SK-N-SH (cell line): ENCODE data around the gene GALK2. TPM values are rescaled to one million over a fixed set of nuclear protein-coding genes. Genes with fewer than 3 reads are reported as not detected.
"Not testable (repeated sequence)": the region's sequence is repeated elsewhere in the genome, so short reads cannot be mapped to it uniquely, and the experiment has no call there.

Experiments
- CTCF ChIA-PET: fragments of 300-600, 350-600 bp; formaldehyde crosslinking; extraction: SDS; loops from one replicate; lab custom pipeline; 2021; lab: Yijun Ruan, JAX
- POLR2A ChIA-PET: fragments of 350-600 bp; sonication (Branson Sonifier 250); formaldehyde crosslinking; extraction: SDS; loops from one replicate; lab custom pipeline; 2020; ENCODE audit warnings: antibody characterized with exemption, inconsistent platforms; lab: Yijun Ruan, JAX
- DNase-seq: peaks from one replicate; pipeline ENCODE4 v3.0.0; 2012
- H2AFZ ChIP-seq: fragments of 200-600 bp; sonication (generic); 2 replicates; pipeline ENCODE4 v1.8.1; 2016; ENCODE audit warnings: antibody characterized with exemption, mild to moderate bottlenecking, low read depth
- H3F3A ChIP-seq: fragments of 200-600 bp; sonication (generic); replicated peaks from 2 replicates; pipeline ENCODE3; 2016; ENCODE audit warnings: antibody characterized with exemption, mild to moderate bottlenecking; ENCODE audit not compliant: insufficient read depth
- H3K27ac ChIP-seq, 2 experiments: fragments of 200-500 bp in 1 of 2; fragments of 200-600 bp in 1 of 2; sonication (Bioruptor generic) in 1 of 2; sonication (generic), shearing (Covaris generic) in 1 of 2; 2 replicates each; pipeline versions ENCODE4 v1.5.1 to v1.6.1; 2014 to 2016; ENCODE audit warnings: low read depth in 2 of 2, inconsistent platforms in 1 of 2, low read length in 1 of 2, mild to moderate bottlenecking in 1 of 2, mixed read lengths in 1 of 2
- H3K27me3 ChIP-seq: fragments of 200-600 bp; sonication (generic), shearing (Covaris generic); 2 replicates; pipeline ENCODE4 v1.6.1; 2016; ENCODE audit warnings: mixed run types; ENCODE audit not compliant: insufficient read depth
- H3K36me3 ChIP-seq, 2 experiments: fragments of 200-500 bp in 1 of 2; fragments of 200-600 bp in 1 of 2; sonication (Bioruptor generic) in 1 of 2; sonication (generic) in 1 of 2; replicated peaks in 1 of 2; 2 replicates each; pipeline versions ENCODE3 to v1.5.1; 2014 to 2016; ENCODE audit warnings: low read length in 1 of 2, mild to moderate bottlenecking in 1 of 2; ENCODE audit not compliant: insufficient read depth in 2 of 2, control insufficient read depth in 1 of 2
- H3K4me1 ChIP-seq, 2 experiments: fragments of 200-500 bp in 1 of 2; fragments of 200-600 bp in 1 of 2; sonication (Bioruptor generic) in 1 of 2; sonication (generic), shearing (Covaris generic) in 1 of 2; 2 replicates each; pipeline versions ENCODE4 v1.5.1 to v1.6.1; 2014 to 2016; ENCODE audit warnings: low read depth in 1 of 2, low read length in 1 of 2, mixed run types in 1 of 2; ENCODE audit not compliant: insufficient read depth in 2 of 2, control insufficient read depth in 1 of 2
- H3K4me2 ChIP-seq: fragments of 200-600 bp; sonication (generic), shearing (Covaris generic); 2 replicates; pipeline ENCODE4 v1.6.1; 2017; ENCODE audit warnings: mixed run types
- H3K4me3 ChIP-seq, 2 experiments: fragments of 200-500 bp in 1 of 2; fragments of 200-600 bp in 1 of 2; sonication (Bioruptor generic) in 1 of 2; sonication (generic), shearing (Covaris generic) in 1 of 2; 2 replicates each; pipeline versions ENCODE4 v1.5.1 to v1.8.1; 2014 to 2016; ENCODE audit warnings: low read depth in 2 of 2, inconsistent platforms in 1 of 2, low read length in 1 of 2, mild to moderate bottlenecking in 1 of 2, mixed read lengths in 1 of 2, moderate library complexity in 1 of 2
- H3K79me2 ChIP-seq: fragments of 200-600 bp; sonication (generic); 2 replicates; pipeline ENCODE4 v1.8.1; 2017; ENCODE audit warnings: mild to moderate bottlenecking; ENCODE audit not compliant: insufficient read depth
- H3K9ac ChIP-seq: fragments of 200-600 bp; sonication (generic); 2 replicates; pipeline ENCODE4 v1.6.1; 2017; ENCODE audit warnings: mixed run types
- H3K9me2 ChIP-seq: fragments of 200-600 bp; sonication (generic); 2 replicates; pipeline ENCODE4 v1.6.1; 2017; ENCODE audit warnings: mixed run types
- H3K9me3 ChIP-seq: fragments of 200-600 bp; sonication (generic); 2 replicates; pipeline ENCODE4 v1.6.1; 2017; ENCODE audit warnings: mixed run types, mild to moderate bottlenecking, moderate library complexity
- H4K20me1 ChIP-seq: fragments of 200-600 bp; sonication (generic); 2 replicates; pipeline ENCODE4 v1.6.1; 2017; ENCODE audit warnings: mild to moderate bottlenecking, mixed run types; ENCODE audit not compliant: insufficient read depth
- CTCF ChIP-seq: fragments of 200-600 bp; sonication (generic); IDR thresholded peaks from 2 replicates; pipeline ENCODE4 v1.6.1; 2017; ENCODE audit warnings: antibody characterized with exemption, mild to moderate bottlenecking, moderate library complexity
- EP300 ChIP-seq, 2 experiments: IDR thresholded peaks; 2 replicates each; pipeline versions ENCODE4 v1.4.0 to v1.6.1; 2012; ENCODE audit warnings: borderline replicate concordance in 1 of 2, low read depth in 1 of 2, low read length in 1 of 2
- EZH2phosphoT487 ChIP-seq: fragments of 200-600 bp; sonication (generic); IDR thresholded peaks from 2 replicates; pipeline ENCODE4 v1.6.1; 2017; ENCODE audit warnings: low read depth, mixed run types, mild to moderate bottlenecking, antibody characterized with exemption, moderate library complexity, borderline replicate concordance
- FOXM1 ChIP-seq: IDR thresholded peaks from 2 replicates; pipeline ENCODE4 v1.4.0; 2012; ENCODE audit warnings: low read depth, mild to moderate bottlenecking
- GATA2 ChIP-seq: sonication (generic); formaldehyde crosslinking; IDR thresholded peaks from 2 replicates; pipeline ENCODE4 v1.5.0; 2020; ENCODE audit warnings: mild to moderate bottlenecking, missing genetic modification reagents
- IRF3 ChIP-seq: fragments of 150-350 bp; IDR thresholded peaks from 2 replicates; pipeline ENCODE4 v1.6.1; 2016; ENCODE audit warnings: mild to moderate bottlenecking, low read depth, low read length
- MEF2A ChIP-seq: IDR thresholded peaks from 2 replicates; pipeline ENCODE4 v1.4.0; 2012; ENCODE audit warnings: low read depth, borderline replicate concordance
- MXI1 ChIP-seq: IDR thresholded peaks from 2 replicates; pipeline ENCODE4 v1.6.1; 2012; ENCODE audit warnings: mild to moderate bottlenecking, low read depth, low read length, improper control_type of control experiment
- NRF1 ChIP-seq: IDR thresholded peaks from 2 replicates; pipeline ENCODE4 v1.6.1; 2012; ENCODE audit warnings: low read depth, mild to moderate bottlenecking, low read length
- POLR2AphosphoS5 ChIP-seq: IDR thresholded peaks from 2 replicates; pipeline ENCODE4 v1.6.1; 2012; ENCODE audit warnings: low read depth, low read length
- RCOR1 ChIP-seq: fragments of 150-350 bp; IDR thresholded peaks from 2 replicates; pipeline ENCODE4 v1.6.1; 2017; ENCODE audit warnings: antibody characterized with exemption, low read length
- RFX5 ChIP-seq: IDR thresholded peaks from 2 replicates; pipeline ENCODE4 v1.6.1; 2012; ENCODE audit warnings: mild to moderate bottlenecking, improper control_type of control experiment, low read length
- SIN3A ChIP-seq: IDR thresholded peaks from 2 replicates; pipeline ENCODE4 v1.6.1; 2012; ENCODE audit warnings: low read depth, mild to moderate bottlenecking, low read length, moderate library complexity, borderline replicate concordance
- TEAD4 ChIP-seq: IDR thresholded peaks from 2 replicates; pipeline ENCODE4 v1.4.0; 2012; ENCODE audit warnings: mild to moderate bottlenecking, borderline replicate concordance; ENCODE audit not compliant: insufficient read depth
- USF1 ChIP-seq: IDR thresholded peaks from 2 replicates; pipeline ENCODE4 v1.4.0; 2012; ENCODE audit warnings: low read depth, borderline replicate concordance
- USF2 ChIP-seq: fragments of 150-350 bp; IDR thresholded peaks from 2 replicates; pipeline ENCODE4 v1.6.1; 2017; ENCODE audit warnings: antibody characterized with exemption, low read length, low read depth, borderline replicate concordance
- WGBS: methylation state at CpG from one replicate; pipeline ENCODE4 v1.1.6; 2017; ENCODE audit warnings: low lambda C conversion rate; 5-methylcytosine and 5-hydroxymethylcytosine counted together
- polyA plus RNA-seq, 3 experiments: library from polyadenylated mRNA; depleted of rRNA; stranded (reverse); fragments of >200 nt; gene quantifications; 2 replicates each; pipeline ENCODE4 v1.2.3, GENCODE V29; 2012

GALK2 gene
- polyA plus RNA-seq, 1 of the 3 experiments (the other 2 are of a cell fraction): 19.0 TPM

- no peak overlapping the region for H3K4me2 ChIP-seq
- no peak overlapping the region for H2AFZ ChIP-seq
- peaks cover 0 to under 1% of the 10 kb centered on the region in 2 experiments; a peak in 1 of 4 replicates for H3K4me1 ChIP-seq
- no peaks in the 10 kb centered on the region for H3K27me3 ChIP-seq
- H3K4me3 ChIP-seq: no peak overlapping the region
- no peak overlapping the region for H3K27ac ChIP-seq
- DNase-seq: no peak
- 0 out of 2 replicates have a peak, but pooled peaks cover 3% of the 10 kb centered on the region for H3K9me2 ChIP-seq
- no peaks in the 10 kb centered on the region for H4K20me1 ChIP-seq
- CTCF ChIA-PET: interaction anchor here (0.7 kb wide), 1 partner anchor 19 kb away, joined by 3 read pairs; no protein-coding TSS in a partner anchor
- H3K79me2 ChIP-seq: peaks cover 11% of the 10 kb centered on the region
- H3K36me3 ChIP-seq: no peaks in the 10 kb centered on the region
- POLR2A ChIA-PET: no interaction called here
- no peak overlapping the region for H3K9ac ChIP-seq
- H3K9me3 ChIP-seq: no peaks in the 10 kb centered on the region
- 87% methylated on average over 3 of the region's 3 CpGs for WGBS
- TF ChIP-seq USF1: no peak
- TF ChIP-seq CTCF: no peak
- no peak for TF ChIP-seq POLR2AphosphoS5
- no peak for TF ChIP-seq EZH2phosphoT487
- no peak for TF ChIP-seq MXI1
- TF ChIP-seq RFX5: no peak
- no peak for TF ChIP-seq SIN3A
- no peak for TF ChIP-seq USF2
- no peak for TF ChIP-seq IRF3
- TF ChIP-seq TEAD4: no peak
- TF ChIP-seq MEF2A: no peak
- TF ChIP-seq RCOR1: no peak
- TF ChIP-seq NRF1: no peak
- TF ChIP-seq GATA2 (CRISPR knock-in tag): no peak
- no peak for TF ChIP-seq EP300 (IDR thresholded peaks at IDR 0.05; ENCODE audit: borderline replicate concordance in 1 of 2, low read depth in 1 of 2, low read length in 1 of 2)
- no peak for TF ChIP-seq FOXM1
- H3F3A ChIP-seq: no peaks in the 10 kb centered on the region
These were observed 4.9 kb downstream of the GALK2 start for GRCh38 chr15:49174902-49175301.

GRCh38 chr15:49175582-49176397 is 5.7 kb downstream of the GALK2 start:
- H3K27ac ChIP-seq, DNase-seq, H3K4me2 ChIP-seq, H3K36me3 ChIP-seq, CTCF ChIA-PET, H3K9me2 ChIP-seq, H3K4me3 ChIP-seq, POLR2A ChIA-PET, H3K4me1 ChIP-seq, H3K9me3 ChIP-seq, H4K20me1 ChIP-seq, H3K9ac ChIP-seq, H3K27me3 ChIP-seq, H3F3A ChIP-seq, H2AFZ ChIP-seq: not testable (repeated sequence)
- 90% methylated on average over 6 of the region's 6 CpGs for WGBS
- peaks cover 11% of the 10 kb centered on the region for H3K79me2 ChIP-seq
